ENCODE data around the gene PLOD2. TPM values are rescaled to one million over a fixed set of nuclear protein-coding genes. Genes with fewer than 3 reads are reported as not detected.
A peak's percentile ranks its signal among the peaks of the same experiment; 100 is the strongest.

PLOD2 gene
- total RNA-seq, 2 experiments from 2014 or later, result 0.65 to 2.0 TPM

- no peaks in the 10 kb centered on the region for H3K36me3 Mint-ChIP-seq (ENCODE audit: low read depth)
- ChIA-PET POLR2A (no interaction called here), CTCF (interaction anchor here (0.7 kb wide), 1 partner anchor 25 kb away, joined by 3 read pairs; no protein-coding TSS in a partner anchor)
- intact Hi-C loops (cut with micrococcal nuclease), result no loop called here
- peaks cover 36% of the 10 kb centered on the region for H3K27me3 Mint-ChIP-seq
- ATAC-seq (no peak), DNase-seq (no peak)
- H3K4me1 Mint-ChIP-seq (ENCODE audit: low read depth), result peaks cover 9% of the 10 kb centered on the region
- no peak for TF ChIP-seq CTCF (IDR thresholded peaks at IDR 0.05)
- no peaks in the 10 kb centered on the region for H3K9me3 Mint-ChIP-seq
- no peak overlapping the region for H3K4me3 Mint-ChIP-seq
- H3K27ac Mint-ChIP-seq, result no peak overlapping the region
Measured at GRCh38 chr3:146164506-146164905, 3.5 kb upstream of the PLOD2 start.

GRCh38 chr3:146164071-146164470 lies 3.1 kb upstream of the PLOD2 start:
- ATAC-seq (no peak), DNase-seq (no peak)
- Mint-ChIP-seq H3K9me3 (no peaks in the 10 kb centered on the region), H3K27ac (no peak overlapping the region), H3K27me3 (peaks cover 37% of the 10 kb centered on the region), H3K36me3 (ENCODE audit: low read depth) (no peaks in the 10 kb centered on the region), H3K4me3 (no peak overlapping the region), H3K4me1 (ENCODE audit: low read depth) (peaks cover 9% of the 10 kb centered on the region)
- intact Hi-C loops (cut with micrococcal nuclease), result no loop called here
- POLR2A ChIA-PET, result no interaction called here
- TF ChIP-seq CTCF (IDR thresholded peaks at IDR 0.05), result no peak
- CTCF ChIA-PET, result interaction anchor here (0.7 kb wide), 1 partner anchor 25 kb away, joined by 3 read pairs; no protein-coding TSS in a partner anchor

- Mint-ChIP-seq H3K4me1 (ENCODE audit: low read depth) (peaks cover 9% of the 10 kb centered on the region), H3K9me3 (no peaks in the 10 kb centered on the region), H3K4me3 (no peak overlapping the region), H3K36me3 (ENCODE audit: low read depth) (no peaks in the 10 kb centered on the region), H3K27ac (no peak overlapping the region), H3K27me3 (peaks cover 40% of the 10 kb centered on the region)
- no peak for ATAC-seq
- no peak for DNase-seq
- POLR2A ChIA-PET, result no interaction called here
- no peak for TF ChIP-seq CTCF (IDR thresholded peaks at IDR 0.05)
- intact Hi-C loops (cut with micrococcal nuclease), result no loop called here
- CTCF ChIA-PET, result interaction anchor here (0.7 kb wide), 1 partner anchor 26 kb away, joined by 3 read pairs; no protein-coding TSS in a partner anchor
Measured at GRCh38 chr3:146163584-146163983, 2.6 kb upstream of the PLOD2 start.

- TF ChIP-seq CTCF (IDR thresholded peaks at IDR 0.05), result no peak
- ATAC-seq, result no peak
- H3K27ac Mint-ChIP-seq, result no peak overlapping the region
- DNase-seq, result no peak
- H3K9me3 Mint-ChIP-seq, result no peaks in the 10 kb centered on the region
- POLR2A ChIA-PET, result no interaction called here
- intact Hi-C loops (cut with micrococcal nuclease), result no loop called here
- H3K27me3 Mint-ChIP-seq, result peaks cover 40% of the 10 kb centered on the region
- peaks cover 9% of the 10 kb centered on the region for H3K4me1 Mint-ChIP-seq (ENCODE audit: low read depth)
- H3K36me3 Mint-ChIP-seq (ENCODE audit: low read depth), result no peaks in the 10 kb centered on the region
- no peak overlapping the region for H3K4me3 Mint-ChIP-seq
- CTCF ChIA-PET, result no interaction called here
Measured at GRCh38 chr3:146162561-146162960, 1.6 kb upstream of the PLOD2 start.

- POLR2A ChIA-PET, result no interaction called here
- Mint-ChIP-seq H3K9me3 (no peaks in the 10 kb centered on the region), H3K36me3 (ENCODE audit: low read depth) (no peaks in the 10 kb centered on the region), H3K27me3 (peaks cover 41% of the 10 kb centered on the region), H3K27ac (no peak overlapping the region), H3K4me3 (peak overlapping the region; percentile 55), H3K4me1 (ENCODE audit: low read depth) (peaks cover 9% of the 10 kb centered on the region)
- no peak for DNase-seq
- TF ChIP-seq CTCF (IDR thresholded peaks at IDR 0.05), result no peak
- no peak for ATAC-seq
- CTCF ChIA-PET, result no interaction called here
- intact Hi-C loops (cut with micrococcal nuclease), result no loop called here
Measured at GRCh38 chr3:146161663-146162002, 649 bp upstream of the PLOD2 start.

Data from activated CD8-positive, alpha-beta T cell treated with anti-CD3 and anti-CD28 coated beads for 36 hours (primary cell).